Glomerular visceral epithelial cell (primary cell): ENCODE measurements around the gene VPS33B.
A peak's percentile ranks its signal among the peaks of the same experiment; 100 is the strongest.

Experiments
- DNase-seq: peaks from one replicate; pipeline ENCODE4 v3.0.0-alpha.2; 2016; ENCODE audit errors: extremely low spot score

VPS33B gene

DNA sequence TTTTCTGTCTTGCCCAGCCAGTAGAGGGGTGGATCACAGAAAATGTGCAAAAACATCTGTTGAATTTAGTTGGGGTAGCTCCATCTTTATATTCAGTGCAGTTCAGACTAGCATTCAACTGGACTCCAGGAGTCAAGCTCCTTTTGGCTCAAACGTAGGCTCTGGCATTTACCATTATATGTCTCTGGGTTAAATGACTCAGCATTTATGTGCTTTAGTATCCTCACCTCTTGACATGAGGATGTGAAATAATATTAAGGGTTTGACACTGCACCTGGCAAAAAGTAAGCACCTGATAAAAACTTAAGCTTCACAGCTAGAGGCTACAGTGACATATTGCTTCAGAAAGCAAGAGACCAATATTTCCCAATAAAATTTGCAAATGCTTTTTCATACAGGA lies 42.8 kb downstream of the VPS33B start:
- DNase-seq = no peak

DNA sequence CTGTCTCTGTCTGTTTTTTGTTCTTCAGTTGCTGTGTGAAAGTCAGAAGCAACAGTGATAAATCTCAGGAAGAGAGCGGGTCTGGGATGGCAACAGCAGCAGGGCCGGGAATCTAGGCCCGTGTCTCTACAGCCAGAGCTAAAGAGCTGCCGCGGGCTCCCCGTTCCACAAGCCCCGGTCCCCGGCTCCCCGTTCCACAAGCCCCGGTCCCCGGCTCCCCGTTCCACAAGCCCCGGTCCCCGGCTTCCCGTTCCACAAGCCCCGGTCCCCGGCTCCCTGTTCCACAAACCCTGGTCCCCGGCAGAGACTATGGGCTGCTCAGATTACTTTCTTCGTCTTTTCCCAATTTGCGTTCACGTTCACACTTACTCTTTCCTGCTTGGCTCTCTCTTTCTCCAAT lies 48.2 kb downstream of the VPS33B start:
- DNase-seq = no peak

DNA sequence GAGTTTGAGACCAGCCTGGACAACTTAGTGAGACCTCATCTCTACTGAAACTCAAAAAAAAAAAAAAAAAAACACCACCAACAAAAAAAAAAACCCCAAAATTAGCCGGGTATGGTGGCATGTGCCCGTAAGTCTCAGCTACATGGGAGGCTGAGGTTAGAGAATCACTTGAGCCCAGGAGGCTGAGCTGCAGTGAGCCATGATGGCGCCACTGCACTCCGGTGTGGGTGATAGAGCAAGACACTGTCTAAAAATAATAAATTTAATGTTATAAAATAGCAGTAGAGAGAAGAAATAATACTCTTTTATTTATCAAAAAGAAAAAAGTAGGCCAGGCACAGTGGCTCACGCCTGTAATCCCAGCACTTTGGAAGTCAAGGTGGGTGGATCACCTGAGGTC lies 50.3 kb downstream of the VPS33B start:
- DNase-seq = no peak

DNA sequence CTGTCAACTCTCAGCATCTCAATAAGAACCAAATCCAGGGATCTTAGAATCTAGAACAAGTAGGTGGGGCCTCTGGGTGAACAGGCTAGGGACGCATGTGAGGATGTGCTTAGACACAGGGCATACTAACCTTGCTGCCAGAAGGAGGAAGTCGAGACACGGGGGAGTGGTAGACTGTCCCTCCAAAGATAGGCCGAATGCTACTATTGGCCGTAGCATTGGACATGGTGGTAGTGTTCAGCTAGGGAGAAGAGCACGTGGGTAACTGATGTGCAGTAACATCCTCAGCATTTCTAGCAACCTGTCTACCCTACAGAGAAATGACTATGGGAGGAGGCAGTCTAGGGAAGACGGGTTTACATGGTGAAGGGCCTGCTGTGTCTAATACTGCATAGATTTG lies 52.1 kb downstream of the VPS33B start:
- no peak for DNase-seq

DNA sequence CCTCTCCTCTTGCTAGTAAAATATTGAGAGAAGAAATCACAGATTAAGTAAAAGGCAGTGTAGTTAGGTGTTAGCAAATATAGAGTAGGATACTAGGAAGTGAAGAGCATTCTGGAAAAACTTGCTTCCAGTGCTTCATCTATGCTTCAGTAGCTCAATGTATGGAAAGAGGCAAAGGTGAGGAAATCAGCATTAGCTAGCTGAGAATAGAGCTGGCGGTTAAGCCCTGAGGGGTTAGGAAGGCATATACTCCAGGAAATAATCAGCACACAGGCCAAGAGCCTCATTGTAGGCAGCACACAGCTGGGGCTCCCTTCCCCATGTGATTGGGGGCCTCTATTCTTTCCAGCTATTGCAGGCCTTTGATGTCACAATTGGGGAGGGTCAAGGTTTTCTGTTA lies 54.0 kb downstream of the VPS33B start:
- no peak for DNase-seq

DNA sequence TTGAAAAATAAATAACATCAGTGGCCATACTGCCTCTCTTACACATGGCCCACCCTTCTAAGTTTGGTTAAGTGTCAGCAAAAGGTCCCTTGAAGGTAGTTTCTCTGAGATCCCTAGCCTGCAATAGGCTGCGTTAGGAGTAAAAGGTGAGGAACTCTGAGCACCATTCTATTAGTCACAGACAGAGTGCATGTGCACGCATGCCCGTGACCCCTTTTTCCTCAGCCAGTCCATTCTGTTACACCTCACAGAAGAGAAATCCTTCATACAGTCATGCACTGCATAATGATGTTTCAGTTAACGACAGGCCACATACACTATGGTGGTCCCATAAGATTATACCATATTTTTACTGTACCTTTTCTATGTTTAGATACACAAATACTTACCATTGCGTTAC lies 55.2 kb downstream of the VPS33B start:
- DNase-seq = no peak

DNA sequence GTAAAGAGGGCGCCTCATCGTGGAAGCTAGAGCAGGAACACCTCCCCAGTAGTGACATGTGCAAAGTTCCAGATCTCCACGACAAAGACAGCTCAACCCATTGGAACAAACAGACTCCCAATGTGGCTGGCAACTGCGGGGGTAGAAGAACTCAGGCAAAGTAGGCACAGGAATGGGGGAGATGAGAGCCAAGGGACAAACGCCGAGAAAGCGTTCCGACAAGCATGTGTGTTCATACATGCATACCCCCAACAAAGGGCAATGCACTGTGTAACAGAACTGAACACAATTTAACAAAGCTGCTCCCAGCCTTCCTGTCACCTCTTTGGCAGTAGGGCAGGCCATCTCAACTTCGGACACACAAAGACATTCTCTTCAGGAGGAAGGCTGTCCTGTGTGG lies 56.1 kb downstream of the VPS33B start:
- DNase-seq = no peak

DNA sequence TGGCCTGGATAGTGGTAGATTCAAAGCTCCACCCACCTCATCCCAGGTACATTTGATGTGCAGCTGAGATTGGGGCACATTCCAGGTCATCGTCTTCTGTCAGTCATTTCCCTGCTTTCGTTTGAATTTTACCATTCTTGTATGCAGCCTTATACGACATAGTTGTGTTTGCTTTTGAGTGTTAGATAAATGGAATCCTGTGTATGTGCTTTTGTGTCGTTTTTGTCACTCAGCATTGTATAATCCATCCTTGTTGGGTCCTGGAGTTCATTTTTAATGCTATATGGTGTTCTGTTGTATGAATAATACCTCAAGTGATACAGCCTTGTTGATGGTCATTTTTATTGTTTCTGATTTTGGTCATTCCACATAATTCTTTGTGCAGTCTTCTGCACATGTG lies 60.4 kb downstream of the VPS33B start:
- no peak for DNase-seq

DNA sequence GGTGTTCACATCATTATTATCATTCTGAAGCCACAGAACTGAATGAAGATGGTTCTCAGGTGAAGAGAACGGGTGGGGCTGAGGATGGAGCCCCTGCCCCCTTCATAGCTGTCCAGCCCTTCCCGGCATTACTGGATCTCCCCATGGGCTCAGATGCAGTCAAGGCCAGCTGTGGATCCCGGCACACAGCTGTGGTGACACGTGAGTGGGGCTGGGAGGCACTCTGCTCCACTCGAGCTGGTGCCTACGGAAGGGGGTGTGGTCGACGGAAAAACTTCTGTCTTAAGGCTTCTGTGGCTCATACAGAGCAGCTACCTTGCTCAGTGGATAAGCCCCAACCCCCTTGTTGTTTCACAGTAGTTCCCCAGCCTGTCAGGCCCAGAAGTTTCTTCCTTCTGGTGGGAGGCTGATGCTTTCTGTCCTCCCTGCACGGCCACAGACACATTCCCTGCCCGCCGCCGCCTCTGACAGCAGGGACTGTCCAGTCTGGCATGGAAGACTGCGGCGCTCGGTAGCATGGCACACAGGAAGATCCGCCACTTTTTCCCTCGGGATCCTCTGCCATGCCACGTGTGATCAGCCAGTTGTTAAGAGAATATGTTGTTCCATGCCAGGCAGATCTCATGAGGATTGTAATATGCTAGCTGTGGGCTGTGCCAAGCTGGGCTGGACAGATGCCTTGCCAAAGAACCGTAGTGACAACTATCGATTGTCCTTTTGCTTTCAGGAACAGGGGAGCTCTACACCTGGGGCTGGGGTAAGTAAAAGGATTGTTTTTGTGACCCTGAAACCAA lies 61.9 kb downstream of the VPS33B start:
- DNase-seq = no peak

DNA sequence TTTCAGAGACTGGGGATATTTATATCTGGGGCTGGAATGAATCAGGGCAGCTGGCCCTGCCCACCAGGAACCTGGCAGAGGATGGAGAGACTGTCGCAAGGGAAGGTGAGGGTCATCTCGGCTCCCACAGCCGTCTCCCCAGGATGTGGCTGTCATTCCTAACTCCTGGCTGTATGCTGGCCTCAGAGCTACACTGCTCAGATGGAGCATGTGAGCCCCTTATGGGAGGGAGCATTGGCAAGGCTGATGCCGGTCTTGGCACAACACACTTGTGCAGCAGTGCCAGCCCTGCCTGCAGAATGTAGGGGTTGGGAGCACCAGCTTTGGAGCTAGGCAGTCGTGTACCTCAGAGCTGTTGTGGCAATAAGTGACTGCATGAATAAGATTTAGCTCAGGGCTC lies 62.5 kb downstream of the VPS33B start:
- no peak for DNase-seq

DNA sequence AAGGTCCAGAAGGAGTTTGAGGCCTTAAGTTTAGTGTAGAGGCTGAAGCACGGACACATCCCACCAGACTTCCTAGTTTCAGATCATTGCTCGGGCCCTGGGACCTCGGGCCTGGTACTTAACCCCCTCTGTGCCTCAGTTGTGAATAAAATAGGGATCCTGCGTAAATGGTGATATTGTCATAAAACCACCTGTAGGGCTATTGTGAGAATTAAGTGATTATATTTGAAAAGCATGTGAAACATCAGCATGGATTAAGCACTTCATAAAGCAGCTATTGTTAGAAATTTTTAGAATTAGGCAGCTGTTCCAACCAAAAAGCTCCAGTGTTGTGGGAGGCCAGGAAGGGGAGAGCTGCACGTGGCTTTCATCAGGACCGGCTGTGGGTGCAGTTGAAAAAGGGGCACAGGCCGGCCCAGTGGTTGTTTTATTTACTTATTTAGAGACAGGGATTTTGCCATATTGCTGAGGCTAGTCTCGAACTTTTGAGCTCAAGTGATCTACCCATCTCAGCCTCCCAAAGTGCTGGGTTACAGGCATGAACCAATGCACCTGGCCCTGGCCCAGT lies 63.3 kb downstream of the VPS33B start:
- no peak for DNase-seq

DNA sequence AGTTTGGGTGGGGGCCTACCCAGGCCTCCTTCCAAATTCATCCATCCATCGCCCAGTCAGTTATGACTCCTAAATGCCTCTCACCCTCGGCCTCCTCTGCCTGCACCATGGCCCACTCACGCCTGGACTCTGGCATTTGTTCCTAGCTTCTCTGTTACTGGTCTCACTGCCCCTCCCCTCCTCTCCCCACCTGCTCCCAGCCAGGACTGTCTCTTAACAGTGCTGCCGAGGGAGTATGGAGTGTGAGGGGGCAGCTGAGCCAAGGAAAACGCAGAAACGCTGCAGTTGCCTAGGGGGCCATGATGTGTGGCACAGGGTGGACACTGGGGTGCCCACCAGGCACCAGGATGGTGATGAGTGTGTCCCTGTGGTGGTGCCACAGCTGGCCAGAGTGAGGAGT lies 64.6 kb downstream of the VPS33B start:
- no peak for DNase-seq

DNA sequence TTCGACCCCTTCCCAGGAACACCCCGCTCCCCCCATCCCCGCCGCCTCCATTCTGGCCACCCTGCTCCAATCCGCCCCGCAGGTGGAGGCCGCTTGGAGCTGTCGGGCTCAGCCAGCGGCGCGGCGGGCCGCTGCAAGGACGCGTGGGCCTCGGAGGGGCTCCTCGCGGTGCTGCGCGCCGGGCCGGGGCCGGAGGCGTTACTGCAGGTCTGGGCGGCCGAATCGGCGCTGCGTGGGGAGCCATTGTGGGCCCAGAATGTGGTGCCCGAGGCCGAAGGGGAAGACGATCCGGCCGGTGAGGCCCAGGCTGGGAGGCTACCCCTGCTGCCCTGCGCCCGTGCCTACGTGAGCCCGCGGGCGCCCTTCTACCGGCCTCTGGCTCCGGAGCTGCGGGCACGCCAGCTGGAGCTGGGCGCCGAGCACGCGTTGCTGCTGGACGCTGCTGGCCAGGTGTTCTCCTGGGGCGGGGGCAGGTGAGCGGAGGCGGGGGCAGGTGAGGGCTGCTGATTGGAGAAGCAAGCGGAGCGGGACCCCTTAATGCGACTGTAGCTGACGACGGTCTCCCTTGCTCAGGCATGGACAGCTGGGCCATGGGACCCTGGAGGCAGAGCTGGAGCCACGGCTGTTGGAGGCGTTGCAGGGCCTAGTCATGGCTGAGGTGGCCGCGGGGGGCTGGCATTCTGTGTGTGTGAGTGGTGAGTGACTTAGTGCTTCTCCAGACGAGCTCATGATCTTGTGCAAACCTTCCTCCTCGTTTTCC lies 65.2 kb downstream of the VPS33B start:
- no peak for DNase-seq

DNA sequence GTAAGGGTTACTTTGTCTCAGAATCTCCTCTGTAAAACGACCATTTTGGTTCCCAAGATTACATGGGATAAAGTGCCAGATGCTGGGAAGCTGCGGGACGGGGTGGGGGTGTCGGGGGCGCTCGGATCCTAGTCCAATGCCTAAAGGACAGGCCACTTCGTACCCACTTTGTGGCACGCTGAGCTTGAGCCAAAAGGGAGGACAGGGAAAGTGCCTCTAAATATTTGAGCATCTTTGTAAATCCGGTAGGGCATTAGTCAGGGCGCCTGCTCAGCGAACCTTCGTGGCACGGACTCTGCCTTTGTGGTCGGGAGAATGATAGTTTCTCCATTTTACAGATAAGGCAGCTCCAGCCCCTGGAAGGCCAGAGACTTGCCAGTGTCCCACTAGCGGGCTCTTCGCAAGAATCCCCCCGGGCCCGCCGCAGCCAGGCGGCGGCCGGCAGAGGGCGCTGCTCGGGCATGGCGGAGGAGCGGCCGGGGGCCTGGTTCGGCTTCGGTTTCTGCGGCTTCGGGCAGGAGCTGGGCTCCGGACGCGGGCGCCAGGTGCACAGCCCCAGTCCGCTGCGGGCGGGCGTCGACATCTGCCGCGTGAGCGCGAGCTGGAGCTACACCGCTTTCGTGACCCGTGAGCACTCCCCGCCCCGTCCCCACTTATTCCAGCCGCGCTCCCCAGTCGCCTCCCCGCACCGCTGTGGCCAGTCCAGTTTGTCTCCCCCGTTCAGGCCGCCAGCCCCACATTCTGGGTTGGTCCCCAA lies 65.9 kb downstream of the VPS33B start:
- peak; percentile 79 for DNase-seq

DNA sequence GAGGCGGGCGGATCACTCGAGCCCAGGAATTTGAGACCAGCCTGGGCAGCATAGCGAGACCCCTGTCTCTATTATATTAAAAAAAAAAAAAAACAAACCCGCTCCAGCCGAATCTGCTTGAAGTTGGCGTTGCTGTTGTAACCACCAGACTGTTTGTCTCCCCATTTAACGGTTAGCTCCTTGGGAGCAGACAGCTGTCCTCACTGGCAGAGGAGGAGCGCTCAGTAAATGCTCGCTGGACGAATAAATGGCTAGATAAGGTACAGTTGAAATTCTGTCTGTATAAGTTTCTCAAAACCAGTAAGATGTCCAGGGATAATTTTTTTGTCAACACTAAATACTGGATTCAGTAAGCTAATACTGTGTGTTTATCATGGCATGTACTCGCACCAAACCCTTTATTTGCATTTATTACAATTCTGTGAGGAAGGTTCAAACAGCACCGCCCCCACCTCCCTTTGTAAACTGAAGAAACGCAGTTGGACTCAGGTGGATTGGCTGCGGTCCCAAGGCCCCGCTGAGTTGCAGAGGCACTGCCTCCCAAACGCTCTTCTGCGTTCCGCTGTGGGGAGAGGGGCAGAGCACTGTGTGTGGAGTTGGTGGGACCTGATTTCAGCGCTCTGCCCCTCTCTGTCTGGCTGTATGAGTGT lies 66.6 kb downstream of the VPS33B start:
- no peak for DNase-seq

DNA sequence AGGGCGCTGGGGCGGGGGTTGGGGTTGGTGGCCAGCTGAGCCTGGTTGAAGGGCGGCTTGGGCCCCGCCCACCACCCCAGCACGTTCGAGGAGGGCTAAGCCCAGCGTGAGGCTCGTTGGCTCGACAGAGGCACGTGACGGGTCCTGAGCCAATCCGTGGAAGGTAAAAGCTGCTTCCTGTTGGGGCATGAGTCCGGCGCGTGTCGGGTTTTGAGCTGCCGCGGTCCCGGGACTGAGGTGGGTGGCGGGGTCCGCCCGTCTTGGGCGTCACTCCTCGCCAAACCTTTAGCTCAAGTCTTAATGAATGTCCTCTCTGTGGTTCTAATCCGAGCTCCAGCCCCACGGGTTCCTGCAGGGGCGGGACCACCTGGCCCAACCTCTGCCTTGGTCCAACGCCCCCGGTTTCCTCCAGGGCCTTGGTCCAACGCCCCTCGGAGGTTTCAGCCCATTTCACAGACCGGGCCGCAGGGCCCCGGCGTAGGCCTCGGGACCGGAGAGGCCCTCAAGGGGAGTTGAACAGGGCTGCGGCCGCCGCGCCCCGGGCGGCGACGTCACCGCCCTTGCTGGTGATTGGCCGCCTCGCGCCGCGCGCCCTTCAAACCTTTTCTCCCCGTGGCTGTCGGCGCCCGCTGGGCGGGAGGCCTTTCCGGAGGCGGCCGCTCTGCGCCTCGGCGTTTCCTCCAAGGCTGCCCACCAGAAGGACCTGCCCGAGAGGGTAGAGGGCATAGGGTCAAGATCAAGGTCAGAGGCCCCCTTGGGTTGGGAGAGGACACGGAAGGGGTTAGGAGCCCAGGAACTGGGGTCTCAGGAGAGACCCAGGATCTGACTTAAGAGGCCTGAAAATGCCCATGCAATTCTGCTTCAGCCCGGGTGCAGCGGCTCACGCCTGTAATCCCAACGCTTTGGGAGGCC lies 67.4 kb downstream of the VPS33B start, which contains the start of gene RCCD1:
RCCD1 (plus strand) TSS at position 173 of the 912 bp plus-strand sequence. CDS start 1,851 bp downstream, outside the sequence.
- peak; percentile 84 for DNase-seq

DNA sequence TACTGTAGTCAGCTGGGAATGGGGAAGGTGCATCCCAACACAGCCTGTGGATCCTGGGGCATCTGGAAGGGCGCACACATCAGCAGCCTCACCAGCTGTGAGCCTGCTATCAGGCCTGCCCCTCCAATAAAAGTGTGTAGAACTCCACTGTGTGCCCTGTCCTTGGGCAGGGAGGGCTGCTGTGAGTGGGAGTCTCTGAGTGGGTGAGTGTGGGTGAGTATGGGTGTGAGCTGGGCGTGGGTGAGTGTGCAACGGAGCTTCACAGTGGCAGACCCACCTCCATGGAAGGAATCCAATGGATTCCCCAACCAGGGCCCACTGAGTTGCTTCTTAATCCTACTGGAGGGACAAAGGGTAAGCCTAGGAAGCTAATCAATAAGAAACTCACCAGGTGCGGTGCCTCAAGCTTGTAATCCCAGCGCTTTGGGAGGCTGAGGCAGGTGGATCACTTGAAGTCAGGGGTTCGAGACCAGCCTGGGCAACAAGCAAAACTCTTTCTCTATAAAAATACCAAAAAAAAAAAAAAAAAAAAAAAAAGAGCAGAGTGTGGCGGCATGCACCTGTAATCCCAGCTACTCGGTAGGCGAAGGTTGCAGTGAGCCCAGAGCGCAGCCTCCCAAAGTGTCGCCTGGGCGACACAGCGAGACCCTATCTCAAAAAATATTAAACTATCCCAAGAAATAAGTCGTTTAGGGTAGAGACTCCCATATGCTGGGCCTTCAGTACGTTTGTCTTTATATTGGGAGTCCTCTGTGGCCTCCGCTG lies 68.3 kb downstream of the VPS33B start:
- DNase-seq = no peak

DNA sequence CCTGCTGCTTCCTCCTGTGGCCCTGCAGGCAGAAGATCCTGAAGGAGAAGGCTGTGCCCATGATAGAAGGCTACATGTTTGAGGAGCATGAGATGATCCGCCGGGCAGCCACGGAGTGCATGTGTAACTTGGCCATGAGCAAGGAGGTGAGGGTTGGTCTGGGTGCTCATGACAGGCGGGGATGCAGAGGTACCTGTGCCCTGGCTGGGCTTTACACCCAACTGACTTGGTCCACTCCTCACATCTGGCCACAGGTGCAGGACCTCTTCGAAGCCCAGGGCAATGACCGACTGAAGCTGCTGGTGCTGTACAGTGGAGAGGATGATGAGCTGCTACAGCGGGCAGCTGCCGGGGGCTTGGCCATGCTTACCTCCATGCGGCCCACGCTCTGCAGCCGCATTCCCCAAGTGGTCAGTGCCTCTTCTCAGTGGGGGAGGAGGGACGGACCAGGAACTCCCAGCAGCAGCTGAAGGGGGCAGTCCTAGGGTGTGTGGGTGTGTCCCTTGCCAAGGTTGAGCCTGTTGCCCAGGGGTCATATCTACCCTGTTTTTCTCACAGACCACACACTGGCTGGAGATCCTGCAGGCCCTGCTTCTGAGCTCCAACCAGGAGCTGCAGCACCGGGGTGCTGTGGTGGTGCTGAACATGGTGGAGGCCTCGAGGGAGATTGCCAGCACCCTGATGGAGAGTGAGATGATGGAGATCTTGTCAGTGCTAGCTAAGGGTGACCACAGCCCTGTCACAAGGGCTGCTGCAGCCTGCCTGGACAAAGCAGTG lies 69.3 kb downstream of the VPS33B start:
- no peak for DNase-seq

DNA sequence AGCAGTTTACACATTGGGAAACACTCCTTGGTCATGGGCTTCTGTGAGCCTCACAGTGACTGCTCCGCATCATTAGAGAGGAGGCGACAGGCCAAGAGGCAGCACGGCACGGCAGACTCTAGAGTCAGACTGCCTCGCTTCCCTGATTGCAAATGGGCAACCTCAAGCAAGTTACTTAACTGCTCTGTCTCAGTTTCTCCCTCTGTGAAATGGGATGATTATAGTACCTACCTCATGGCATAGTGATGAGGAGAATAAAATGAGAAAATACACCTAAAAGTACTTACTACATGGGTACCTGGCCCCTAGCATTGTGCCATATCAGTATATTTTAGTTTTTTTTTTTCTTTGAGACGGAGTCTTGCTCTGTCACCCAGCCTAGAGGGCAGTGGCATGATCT lies 71.7 kb downstream of the VPS33B start:
- no peak for DNase-seq
